Vagina (tissue), 2 donors: ENCODE measurements around the gene F11.

Experiments used
- CTCF ChIP-seq, 3 experiments: fragments of 450-650 bp in 2 of 3; fragments of 200-600 bp in 1 of 3; sonication (generic) in 1 of 3; IDR thresholded peaks; one replicate each; pipeline ENCODE4 v1.5.1; 2017 to 2019; ENCODE audit warnings: antibody characterized with exemption in 3 of 3, mild to moderate bottlenecking in 2 of 3, moderate library complexity in 2 of 3
- POLR2A ChIP-seq, 2 donors: fragments of 450-650 bp; IDR thresholded peaks; one replicate each; pipeline ENCODE4 v1.6.1; 2017; ENCODE audit warnings: antibody characterized with exemption in 2 of 2, mild to moderate bottlenecking in 2 of 2, moderate library complexity in 2 of 2

- TF ChIP-seq CTCF (IDR thresholded peaks at IDR 0.05) (no peak), POLR2A (IDR thresholded peaks at IDR 0.05) (no peak)
These were observed 22.7 kb upstream of the F11 start for GRCh38 chr4:186243331-186243730.
